DND-41 (cell line): Measurements from ENCODE around the gene CYTL1.

Experiments
- ATAC-seq: fragments of 200-7000 bp; cut with Tn5 transposase; 3 replicates; pipeline ENCODE4 v1.9.1; 2021; ENCODE audit warnings: low read depth; ENCODE audit not compliant: insufficient read depth
- DNase-seq: peaks from one replicate; pipeline ENCODE4 v3.0.0-alpha.2; 2020
- H2AFZ ChIP-seq: 2 replicates; pipeline ENCODE4 v1.6.0; 2012; ENCODE audit warnings: low read depth, low read length
- H3K27ac ChIP-seq: 2 replicates; pipeline ENCODE4 v1.5.1; 2012; ENCODE audit warnings: low read length, inconsistent platforms
- H3K27me3 ChIP-seq: fragments of 200-600 bp; sonication (generic); 2 replicates; pipeline ENCODE4 v1.6.0; 2012; ENCODE audit warnings: low read length, mild to moderate bottlenecking, inconsistent platforms; ENCODE audit not compliant: insufficient read depth, poor library complexity
- H3K36me3 ChIP-seq: 2 replicates; pipeline ENCODE4 v1.5.1; 2012; ENCODE audit warnings: low read length, inconsistent platforms; ENCODE audit not compliant: insufficient read depth
- H3K4me1 ChIP-seq: 2 replicates; pipeline ENCODE4 v1.5.1; 2012; ENCODE audit warnings: mild to moderate bottlenecking, low read length; ENCODE audit not compliant: insufficient read depth
- H3K4me2 ChIP-seq: 2 replicates; pipeline ENCODE4 v1.6.0; 2012; ENCODE audit warnings: mild to moderate bottlenecking, moderate library complexity, low read length, inconsistent platforms; ENCODE audit not compliant: insufficient read depth
- H3K4me3 ChIP-seq, 2 experiments: fragments of 200-600 bp in 1 of 2; shearing (Covaris generic) in 1 of 2; 2 replicates each; pipeline ENCODE4 v1.5.1; 2012 to 2016; ENCODE audit warnings: inconsistent platforms in 2 of 2, low read length in 2 of 2, mild to moderate bottlenecking in 2 of 2, low read depth in 1 of 2, moderate library complexity in 1 of 2
- H3K79me2 ChIP-seq: 2 replicates; pipeline ENCODE4 v1.6.0; 2012; ENCODE audit warnings: low read length, inconsistent platforms; ENCODE audit not compliant: insufficient read depth
- H3K9ac ChIP-seq: 2 replicates; pipeline ENCODE4 v1.6.0; 2012; ENCODE audit warnings: low read depth, mild to moderate bottlenecking, inconsistent platforms, low read length, moderate library complexity
- H3K9me3 ChIP-seq: 2 replicates; pipeline ENCODE4 v1.5.1; 2012; ENCODE audit warnings: low read length, moderate library complexity, mild to moderate bottlenecking, inconsistent platforms; ENCODE audit not compliant: insufficient read depth, severe bottlenecking
- H4K20me1 ChIP-seq: 2 replicates; pipeline ENCODE4 v1.6.0; 2012; ENCODE audit warnings: low read length; ENCODE audit not compliant: insufficient read depth
- CTCF ChIP-seq: IDR thresholded peaks from 2 replicates; pipeline ENCODE4 v1.5.1; 2012; ENCODE audit warnings: borderline replicate concordance, low read length, moderate library complexity, mild to moderate bottlenecking; ENCODE audit not compliant: poor library complexity, severe bottlenecking; ENCODE audit errors: extremely low read depth
- EZH2 ChIP-seq: IDR thresholded peaks from 3 replicates; pipeline ENCODE4 v1.6.1; 2012; ENCODE audit warnings: borderline replicate concordance, low read depth, mild to moderate bottlenecking, moderate library complexity, low read length, inconsistent platforms; ENCODE audit not compliant: severe bottlenecking

CYTL1 gene

GRCh38 chr4:5055411-5055810 is 36.2 kb upstream of the CYTL1 start:
- Histone ChIP-seq H3K36me3 (peaks cover 5% of the 10 kb centered on the region; the same call in 1 of the 2 replicates), H3K4me1 (peaks cover 28% of the 10 kb centered on the region), H3K9me3 (peaks cover 5% of the 10 kb centered on the region), H3K27me3 (peaks cover 4% of the 10 kb centered on the region), H3K4me2 (no peak overlapping the region), H3K9ac (no peak overlapping the region), H4K20me1 (peaks cover 6% of the 10 kb centered on the region; the same call in 1 of the 2 replicates), H3K4me3 (no peak overlapping the region), H3K27ac (no peak overlapping the region), H3K79me2 (peaks cover 31% of the 10 kb centered on the region), H2AFZ (no peak overlapping the region)
- TF ChIP-seq CTCF, result no peak
- no peak for TF ChIP-seq EZH2
- no peak for DNase-seq
- ATAC-seq, result no peak

GRCh38 chr4:5054532-5054931 is 35.3 kb upstream of the CYTL1 start:
- H3K9me3 ChIP-seq, result peaks cover 2% of the 10 kb centered on the region
- H3K9ac ChIP-seq, result no peak overlapping the region
- peaks cover 4% of the 10 kb centered on the region for H3K27me3 ChIP-seq
- peaks cover 6% of the 10 kb centered on the region; the same call in 1 of the 2 replicates for H4K20me1 ChIP-seq
- ATAC-seq (no peak), DNase-seq (no peak)
- no peak overlapping the region for H2AFZ ChIP-seq
- H3K4me3 ChIP-seq, result no peak overlapping the region
- H3K79me2 ChIP-seq, result peaks cover 31% of the 10 kb centered on the region
- no peak for TF ChIP-seq EZH2
- no peak for TF ChIP-seq CTCF
- peaks cover 35% of the 10 kb centered on the region for H3K4me1 ChIP-seq
- H3K4me2 ChIP-seq, result no peak overlapping the region; the same call in 1 of the 2 replicates
- no peak overlapping the region for H3K27ac ChIP-seq
- H3K36me3 ChIP-seq, result peaks cover 5% of the 10 kb centered on the region; the same call in 1 of the 2 replicates

DNA sequence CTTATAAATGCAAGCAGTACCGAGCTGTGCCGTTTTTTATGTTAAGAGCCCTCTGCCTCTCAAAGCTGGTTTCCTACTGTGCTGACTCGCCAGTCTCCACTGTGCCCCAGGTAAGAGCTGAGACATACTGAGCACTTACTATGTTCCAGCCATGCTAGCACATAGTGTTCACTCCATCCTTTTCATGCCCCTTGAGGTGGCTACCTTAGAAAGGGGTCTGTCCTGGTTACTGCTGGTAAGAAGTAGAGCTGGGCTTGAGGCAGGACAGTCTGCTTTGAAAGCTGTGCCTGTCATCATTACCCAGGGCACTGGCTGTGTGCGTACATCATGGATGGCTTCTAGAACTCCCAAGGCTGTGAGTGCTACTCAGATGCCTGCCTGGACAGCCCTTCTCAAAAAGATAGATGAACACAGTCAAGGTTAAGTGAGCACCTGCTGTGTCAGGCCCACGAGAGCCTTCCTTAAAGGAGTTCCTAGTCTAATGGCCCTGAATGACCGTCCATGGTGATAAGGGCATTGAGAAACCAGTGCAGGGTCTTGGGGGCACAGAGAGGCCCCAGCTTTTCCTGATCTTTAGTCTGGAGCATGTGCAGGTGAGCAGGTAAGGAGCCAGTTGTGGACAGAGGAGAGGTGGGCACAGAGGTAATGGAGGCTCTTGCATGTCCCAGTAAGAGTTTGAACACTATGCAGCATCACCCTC is 33.6 kb upstream of the CYTL1 start:
- Histone ChIP-seq H3K9me3 (no peaks in the 10 kb centered on the region), H3K4me2 (peak overlapping the region; percentile 80), H3K36me3 (peaks cover 5% of the 10 kb centered on the region; the same call in 1 of the 2 replicates), H3K27ac (peak overlapping the region; percentile 73), H4K20me1 (peaks cover 6% of the 10 kb centered on the region; the same call in 1 of the 2 replicates), H3K9ac (peak overlapping the region; percentile 71), H3K27me3 (peaks cover 4% of the 10 kb centered on the region), H3K79me2 (peaks cover 26% of the 10 kb centered on the region), H3K4me3 (peak overlapping the region in 1 of 2 experiments; percentile 61; a peak in 2 of 4 replicates), H2AFZ (peak overlapping the region; percentile 74; the same call in 1 of the 2 replicates), H3K4me1 (peaks cover 35% of the 10 kb centered on the region)
- no peak for ATAC-seq
- DNase-seq, result no peak
- no peak for TF ChIP-seq EZH2
- no peak for TF ChIP-seq CTCF
